ENCODE data around the gene ZNF804B. TPM values are rescaled to one million over a fixed set of nuclear protein-coding genes. Genes with fewer than 3 reads are reported as not detected.

The ZNF804B gene
- total RNA-seq, 1 donor from 2014 or later = not detected

- no peaks in the 10 kb centered on the region for H3K36me3 Mint-ChIP-seq (ENCODE audit: low read depth)
- no peaks in the 10 kb centered on the region for H3K9me3 Mint-ChIP-seq
- intact Hi-C loops (cut with micrococcal nuclease) = loop anchor here (5.0 kb wide), 1 partner anchor 833 kb away; no protein-coding TSS in a partner anchor
- H3K27ac Mint-ChIP-seq = no peak overlapping the region
- no peak overlapping the region for H3K4me3 Mint-ChIP-seq (ENCODE audit: low read depth)
- H3K27me3 Mint-ChIP-seq (ENCODE audit: low read depth) = no peaks in the 10 kb centered on the region
- no peaks in the 10 kb centered on the region for H3K4me1 Mint-ChIP-seq (ENCODE audit: low read depth)
- no peak for DNase-seq (ENCODE audit: low spot score)
These were observed 30.1 kb downstream of the ZNF804B start for GRCh38 chr7:88789480-88790064.

- no peaks in the 10 kb centered on the region for H3K36me3 Mint-ChIP-seq (ENCODE audit: low read depth)
- H3K27me3 Mint-ChIP-seq (ENCODE audit: low read depth) = no peaks in the 10 kb centered on the region
- no peak for DNase-seq (ENCODE audit: low spot score)
- H3K4me1 Mint-ChIP-seq (ENCODE audit: low read depth) = no peaks in the 10 kb centered on the region
- intact Hi-C loops (cut with micrococcal nuclease) = no loop called here
- H3K9me3 Mint-ChIP-seq = no peaks in the 10 kb centered on the region
- H3K27ac Mint-ChIP-seq = no peak overlapping the region
- H3K4me3 Mint-ChIP-seq (ENCODE audit: low read depth) = no peak overlapping the region
These were observed 32.4 kb downstream of the ZNF804B start for GRCh38 chr7:88791891-88792290.

DNA sequence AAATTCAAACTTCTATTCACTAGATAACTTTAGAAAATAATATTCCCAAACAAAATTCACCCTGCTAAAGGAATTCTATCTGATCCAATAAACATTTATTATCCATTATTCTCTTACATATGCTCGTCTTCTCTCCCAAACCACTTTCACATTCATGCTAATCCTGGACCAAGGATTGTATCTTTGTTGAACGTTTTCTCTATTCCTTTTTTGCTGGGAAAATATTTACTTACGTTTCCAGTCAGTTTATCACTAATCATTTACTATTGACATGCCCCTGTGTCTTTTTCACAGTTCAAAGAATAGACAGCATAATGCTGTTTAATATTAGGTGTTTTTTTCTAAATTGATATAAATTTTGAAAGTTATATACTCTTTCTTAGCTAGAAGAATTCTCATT lies 32.9 kb downstream of the ZNF804B start:
- no peak overlapping the region for H3K27ac Mint-ChIP-seq
- H3K4me3 Mint-ChIP-seq (ENCODE audit: low read depth) = no peak overlapping the region
- H3K36me3 Mint-ChIP-seq (ENCODE audit: low read depth) = no peaks in the 10 kb centered on the region
- no peaks in the 10 kb centered on the region for H3K27me3 Mint-ChIP-seq (ENCODE audit: low read depth)
- intact Hi-C loops (cut with micrococcal nuclease) = no loop called here
- no peaks in the 10 kb centered on the region for H3K4me1 Mint-ChIP-seq (ENCODE audit: low read depth)
- no peaks in the 10 kb centered on the region for H3K9me3 Mint-ChIP-seq
- DNase-seq (ENCODE audit: low spot score) = no peak

GRCh38 chr7:88795553-88795952 lies 36.1 kb downstream of the ZNF804B start, which contains the start of gene TEX47:
TSS of gene TEX47 (minus strand) at chr7:88795737. CDS start at chr7:88794942, 795 bp downstream.
- Mint-ChIP-seq H3K27me3 (ENCODE audit: low read depth) (no peaks in the 10 kb centered on the region), H3K36me3 (ENCODE audit: low read depth) (no peaks in the 10 kb centered on the region), H3K4me3 (ENCODE audit: low read depth) (no peak within 1 kb of the TSS), H3K4me1 (ENCODE audit: low read depth) (no peaks in the 10 kb centered on the region), H3K27ac (no peak within 1 kb of the TSS), H3K9me3 (no peaks in the 10 kb centered on the region)
- DNase-seq (ENCODE audit: low spot score) = no peak
- intact Hi-C loops (cut with micrococcal nuclease) = no loop called here

GRCh38 chr7:88801046-88801445 lies 41.5 kb downstream of the ZNF804B start:
- Mint-ChIP-seq H3K36me3 (ENCODE audit: low read depth) (no peaks in the 10 kb centered on the region), H3K4me1 (ENCODE audit: low read depth) (no peaks in the 10 kb centered on the region), H3K27me3 (ENCODE audit: low read depth) (no peaks in the 10 kb centered on the region), H3K4me3 (ENCODE audit: low read depth) (no peak overlapping the region), H3K9me3 (no peaks in the 10 kb centered on the region), H3K27ac (no peak overlapping the region)
- intact Hi-C loops (cut with micrococcal nuclease) = no loop called here
- DNase-seq (ENCODE audit: low spot score) = no peak

DNA sequence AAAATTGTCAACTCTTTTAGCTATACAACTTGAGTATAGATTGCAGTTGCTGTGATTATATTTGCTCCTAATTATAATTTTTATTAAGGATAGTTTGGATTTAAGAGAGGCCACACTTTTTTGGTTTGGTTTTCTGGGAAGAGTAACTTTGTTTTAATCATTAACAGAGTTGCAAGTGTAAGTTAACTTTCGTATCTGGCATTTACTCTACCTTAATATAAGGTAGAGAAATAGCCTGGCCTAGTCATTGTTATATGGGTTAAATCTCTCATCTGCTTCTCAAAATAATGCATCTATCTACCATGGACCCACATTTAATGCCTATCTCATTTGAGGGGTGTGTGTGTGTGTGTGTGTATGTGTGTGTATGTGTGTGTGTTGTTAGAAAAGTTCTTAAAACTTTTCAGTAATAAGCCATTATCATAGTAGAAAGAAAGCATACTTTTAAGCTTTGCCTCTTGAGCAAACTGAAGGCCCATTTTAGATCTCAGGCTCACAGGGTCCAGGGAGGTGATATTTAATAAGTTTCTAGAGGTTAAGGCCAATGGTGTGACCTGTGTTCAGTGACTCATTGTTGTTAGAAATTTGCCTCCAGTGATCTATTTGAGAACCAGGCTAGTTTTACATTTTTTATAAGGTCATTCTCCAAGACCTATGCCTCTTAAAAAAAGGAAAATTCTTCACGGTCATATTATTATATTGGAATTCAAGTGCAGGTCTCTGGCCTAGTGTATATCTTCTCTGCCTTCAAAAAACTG lies 47.0 kb downstream of the ZNF804B start:
- no peak overlapping the region for H3K27ac Mint-ChIP-seq
- H3K4me1 Mint-ChIP-seq (ENCODE audit: low read depth) = no peaks in the 10 kb centered on the region
- no peaks in the 10 kb centered on the region for H3K36me3 Mint-ChIP-seq (ENCODE audit: low read depth)
- intact Hi-C loops (cut with micrococcal nuclease) = no loop called here
- no peaks in the 10 kb centered on the region for H3K9me3 Mint-ChIP-seq
- H3K4me3 Mint-ChIP-seq (ENCODE audit: low read depth) = no peak overlapping the region
- DNase-seq (ENCODE audit: low spot score) = no peak
- H3K27me3 Mint-ChIP-seq (ENCODE audit: low read depth) = no peaks in the 10 kb centered on the region

DNA sequence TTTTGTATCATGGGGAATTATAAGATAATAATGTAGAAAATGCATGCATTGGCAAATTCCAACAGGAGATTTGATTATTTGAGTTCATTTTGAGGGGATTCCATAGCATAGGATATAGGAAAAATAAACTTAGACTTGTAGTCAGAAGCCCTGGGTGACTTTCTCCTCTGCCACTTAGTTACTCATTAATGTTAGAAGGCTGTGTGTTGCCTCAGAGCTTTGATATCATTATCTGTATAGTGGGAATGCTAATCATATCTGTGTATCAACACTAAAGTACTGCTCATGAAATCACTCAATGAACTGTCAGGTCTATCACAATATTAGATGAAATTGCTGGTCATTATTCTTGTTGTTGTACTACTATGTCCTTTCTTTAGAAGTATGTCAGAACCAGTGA lies 59.1 kb downstream of the ZNF804B start:
- Mint-ChIP-seq H3K36me3 (ENCODE audit: low read depth) (no peaks in the 10 kb centered on the region), H3K4me1 (ENCODE audit: low read depth) (no peaks in the 10 kb centered on the region), H3K27ac (no peak overlapping the region), H3K9me3 (no peaks in the 10 kb centered on the region), H3K4me3 (ENCODE audit: low read depth) (no peak overlapping the region), H3K27me3 (ENCODE audit: low read depth) (no peaks in the 10 kb centered on the region)
- intact Hi-C loops (cut with micrococcal nuclease) = no loop called here
- no peak for DNase-seq (ENCODE audit: low spot score)

DNA sequence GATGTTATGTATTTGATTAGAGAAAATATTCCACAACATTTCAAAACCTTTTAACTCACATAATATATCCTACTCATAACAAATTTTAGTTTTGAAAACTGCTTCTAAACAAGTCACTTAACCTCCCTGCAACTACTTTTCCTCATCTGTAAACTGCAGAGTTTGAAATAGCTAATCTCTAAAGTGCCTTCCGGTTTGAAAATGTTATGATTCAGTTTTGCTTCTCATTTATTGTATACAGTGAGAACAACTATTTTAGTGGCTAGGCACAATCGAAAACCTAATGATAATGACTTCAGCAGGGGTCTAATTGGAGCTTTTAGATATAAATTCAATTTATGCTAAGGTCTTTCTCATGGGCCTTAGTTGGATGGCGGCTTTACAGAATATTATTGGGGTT lies 66.7 kb downstream of the ZNF804B start:
- DNase-seq (ENCODE audit: low spot score) = no peak
- no peaks in the 10 kb centered on the region for H3K36me3 Mint-ChIP-seq (ENCODE audit: low read depth)
- H3K9me3 Mint-ChIP-seq = peaks cover 5% of the 10 kb centered on the region
- no peak overlapping the region for H3K27ac Mint-ChIP-seq
- intact Hi-C loops (cut with micrococcal nuclease) = no loop called here
- H3K4me3 Mint-ChIP-seq (ENCODE audit: low read depth) = no peak overlapping the region
- H3K27me3 Mint-ChIP-seq (ENCODE audit: low read depth) = no peaks in the 10 kb centered on the region
- H3K4me1 Mint-ChIP-seq (ENCODE audit: low read depth) = no peaks in the 10 kb centered on the region

DNA sequence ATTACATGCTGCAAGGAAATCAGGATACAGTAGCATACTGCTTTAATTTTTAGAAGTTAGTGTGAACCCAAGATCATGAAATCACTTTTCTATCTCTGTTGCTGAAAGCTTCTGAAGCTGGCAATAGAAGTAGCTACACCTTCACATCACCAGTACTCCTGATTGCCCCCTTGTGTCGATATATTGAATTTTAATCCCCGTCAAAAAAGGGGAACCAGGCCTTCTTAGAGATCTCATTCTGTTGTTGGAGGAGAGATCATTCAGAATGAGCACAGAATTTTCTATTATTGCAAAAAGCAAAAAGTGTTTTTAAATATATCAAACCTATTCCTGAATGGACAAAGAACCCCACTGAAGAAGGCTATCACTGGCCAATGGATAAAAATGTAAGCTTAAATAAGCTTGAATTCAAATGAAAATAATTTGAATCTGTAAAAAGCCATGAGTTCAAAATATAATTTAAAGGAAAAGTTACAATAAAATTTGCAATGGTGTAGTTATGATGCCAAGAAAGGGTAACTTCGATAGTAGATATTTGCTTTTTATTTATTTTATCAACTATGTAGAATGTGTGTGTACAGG lies 75.7 kb downstream of the ZNF804B start:
- no peak for DNase-seq (ENCODE audit: low spot score)
- Mint-ChIP-seq H3K27me3 (ENCODE audit: low read depth) (no peaks in the 10 kb centered on the region), H3K27ac (no peak overlapping the region), H3K36me3 (ENCODE audit: low read depth) (no peaks in the 10 kb centered on the region), H3K9me3 (no peaks in the 10 kb centered on the region), H3K4me3 (ENCODE audit: low read depth) (no peak overlapping the region), H3K4me1 (ENCODE audit: low read depth) (no peaks in the 10 kb centered on the region)
- intact Hi-C loops (cut with micrococcal nuclease) = loop anchor here (2.0 kb wide), 1 partner anchor 592 kb away; no protein-coding TSS in a partner anchor

- H3K27ac Mint-ChIP-seq = no peak overlapping the region
- intact Hi-C loops (cut with micrococcal nuclease) = no loop called here
- H3K4me3 Mint-ChIP-seq (ENCODE audit: low read depth) = no peak overlapping the region
- H3K36me3 Mint-ChIP-seq (ENCODE audit: low read depth) = no peaks in the 10 kb centered on the region
- no peaks in the 10 kb centered on the region for H3K4me1 Mint-ChIP-seq (ENCODE audit: low read depth)
- no peaks in the 10 kb centered on the region for H3K9me3 Mint-ChIP-seq
- H3K27me3 Mint-ChIP-seq (ENCODE audit: low read depth) = no peaks in the 10 kb centered on the region
- no peak for DNase-seq (ENCODE audit: low spot score)
These were observed 82.7 kb downstream of the ZNF804B start for GRCh38 chr7:88842201-88842600.

DNA sequence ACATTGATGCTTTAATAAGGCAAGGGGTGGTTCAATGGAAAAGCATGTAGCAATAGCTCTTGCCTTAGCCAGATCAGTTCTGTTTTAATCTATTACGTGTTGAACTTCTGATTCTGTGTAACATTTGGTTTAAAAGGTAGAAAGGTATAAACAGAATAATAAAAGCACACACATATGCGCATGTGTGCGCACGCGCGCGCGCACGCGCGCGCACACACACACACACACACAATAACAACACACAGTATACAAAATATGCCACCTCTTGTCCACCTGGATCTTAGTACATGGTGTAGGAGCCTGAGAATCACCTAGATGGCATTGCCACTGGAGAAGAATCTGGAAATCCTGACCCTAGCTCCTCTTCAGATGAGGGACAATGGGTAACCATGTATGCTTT lies 85.6 kb downstream of the ZNF804B start:
- no peaks in the 10 kb centered on the region for H3K9me3 Mint-ChIP-seq
- H3K4me3 Mint-ChIP-seq (ENCODE audit: low read depth) = no peak overlapping the region
- no peak for DNase-seq (ENCODE audit: low spot score)
- intact Hi-C loops (cut with micrococcal nuclease) = no loop called here
- H3K27ac Mint-ChIP-seq = no peak overlapping the region
- H3K36me3 Mint-ChIP-seq (ENCODE audit: low read depth) = no peaks in the 10 kb centered on the region
- no peaks in the 10 kb centered on the region for H3K27me3 Mint-ChIP-seq (ENCODE audit: low read depth)
- no peaks in the 10 kb centered on the region for H3K4me1 Mint-ChIP-seq (ENCODE audit: low read depth)

- Mint-ChIP-seq H3K27me3 (ENCODE audit: low read depth) (no peaks in the 10 kb centered on the region), H3K4me3 (ENCODE audit: low read depth) (no peak overlapping the region), H3K27ac (no peak overlapping the region), H3K4me1 (ENCODE audit: low read depth) (no peaks in the 10 kb centered on the region), H3K36me3 (ENCODE audit: low read depth) (no peaks in the 10 kb centered on the region), H3K9me3 (no peaks in the 10 kb centered on the region)
- DNase-seq (ENCODE audit: low spot score) = no peak
- intact Hi-C loops (cut with micrococcal nuclease) = no loop called here
These were observed 91.7 kb downstream of the ZNF804B start for GRCh38 chr7:88851220-88851619.

GRCh38 chr7:88859288-88859687 lies 99.8 kb downstream of the ZNF804B start:
- Mint-ChIP-seq H3K4me3 (ENCODE audit: low read depth) (no peak overlapping the region), H3K4me1 (ENCODE audit: low read depth) (no peaks in the 10 kb centered on the region), H3K27ac (no peak overlapping the region), H3K36me3 (ENCODE audit: low read depth) (no peaks in the 10 kb centered on the region), H3K9me3 (no peaks in the 10 kb centered on the region), H3K27me3 (ENCODE audit: low read depth) (no peaks in the 10 kb centered on the region)
- no peak for DNase-seq (ENCODE audit: low spot score)
- intact Hi-C loops (cut with micrococcal nuclease) = no loop called here

All from activated T-helper 2 cell treated with anti-CD3 and anti-CD28 coated beads, Interferon-gamma antibody, Interleukin-2, Interleukin-4, amounts not matched to agents 10 μg/mL and 5 μg/mL and 100 μg/mL, durations not matched to agents 14 hours and 24 hours and 36 hours (primary cell).